Stimulated activated CD8-positive, alpha-beta memory T cell treated with anti-CD3 and anti-CD28 coated beads, Interleukin-4, amount 100 ng/mL, for 1 hour (primary cell): ENCODE results near the gene CHST6.
"Not testable (repeated sequence)": the region's sequence is repeated elsewhere in the genome, so short reads cannot be mapped to it uniquely, and the experiment has no call there.

Experiments used
- DNase-seq, 2 donors: peaks; one replicate each; pipeline ENCODE4 v3.0.0-alpha.2; 2020; ENCODE audit warnings: low read depth in 2 of 2, low spot score in 1 of 2

The CHST6 gene

GRCh38 chr16:75503801-75504200 lies 8.6 kb upstream of the CHST6 start:
- no peak for DNase-seq

GRCh38 chr16:75502916-75503605 lies 7.8 kb upstream of the CHST6 start:
- no peak for DNase-seq

GRCh38 chr16:75501820-75502219 lies 6.6 kb upstream of the CHST6 start:
- not testable (repeated sequence) for DNase-seq

- no peak for DNase-seq
Observed at GRCh38 chr16:75501359-75501758, 6.1 kb upstream of the CHST6 start.

GRCh38 chr16:75498605-75499322 lies 3.5 kb upstream of the CHST6 start:
- not testable (repeated sequence) for DNase-seq

- no peak for DNase-seq
Observed at GRCh38 chr16:75497558-75497957, 2.3 kb upstream of the CHST6 start.

GRCh38 chr16:75494661-75495075 lies 573 bp downstream of the CHST6 start:
- no peak for DNase-seq

- no peak for DNase-seq
Observed at GRCh38 chr16:75494184-75494583, 1.1 kb downstream of the CHST6 start.

- no peak for DNase-seq
Observed at GRCh38 chr16:75491876-75492275, 3.4 kb downstream of the CHST6 start.

GRCh38 chr16:75488322-75488721 lies 6.9 kb downstream of the CHST6 start:
- DNase-seq: no peak

- no peak for DNase-seq
Observed at GRCh38 chr16:75486676-75487313, 8.4 kb downstream of the CHST6 start.

- DNase-seq: no peak
Observed at GRCh38 chr16:75486014-75486675, 9.1 kb downstream of the CHST6 start.

GRCh38 chr16:75485230-75486013 lies 9.8 kb downstream of the CHST6 start:
- no peak for DNase-seq

- DNase-seq: no peak
Observed at GRCh38 chr16:75483222-75483621, 12.0 kb downstream of the CHST6 start.

GRCh38 chr16:75482434-75483205 lies 12.6 kb downstream of the CHST6 start:
- no peak for DNase-seq

- no peak for DNase-seq
Observed at GRCh38 chr16:75481475-75481874, 13.8 kb downstream of the CHST6 start.

- no peak for DNase-seq
Observed at GRCh38 chr16:75479421-75479990, 15.7 kb downstream of the CHST6 start.

GRCh38 chr16:75478480-75479345 lies 16.5 kb downstream of the CHST6 start:
- DNase-seq: no peak
